WTC11 (cell line): ENCODE data around the gene KIF11. TPM values are rescaled to one million over a fixed set of nuclear protein-coding genes. Genes with fewer than 3 reads are reported as not detected.

Experiments
- ATAC-seq: fragments of 200-7000 bp; cut with Tn5 transposase; 2 replicates; pipeline ENCODE4 v1.10.0; 2021; ENCODE audit warnings: mild to moderate bottlenecking, moderate library complexity
- CTCF ChIA-PET: fragments of 300-600 bp; sonication (Branson Sonifier 250); formaldehyde crosslinking; loops from one replicate; lab custom pipeline; 2021; ENCODE audit warnings: antibody characterized with exemption; lab: Charles Lee
- POLR2A ChIA-PET: fragments of 350-600 bp; sonication (Branson Sonifier 250); formaldehyde crosslinking; loops from one replicate; lab custom pipeline; 2021; ENCODE audit warnings: antibody characterized with exemption; lab: Charles Lee
- DNase-seq: peaks from one replicate; pipeline ENCODE4 v3.0.0; 2021; ENCODE audit warnings: low spot score
- H3K27ac Mint-ChIP-seq: 2 replicates; pipeline ENCODE4 v1.8.0; 2021; ENCODE audit warnings: mixed read lengths
- H3K27me3 Mint-ChIP-seq: 2 replicates; pipeline ENCODE4 v1.8.0; 2021; ENCODE audit warnings: low read depth, mild to moderate bottlenecking, moderate library complexity, mixed read lengths
- H3K36me3 Mint-ChIP-seq: 2 replicates; pipeline ENCODE4 v1.8.0; 2021; ENCODE audit warnings: mixed read lengths
- H3K4me1 Mint-ChIP-seq: 2 replicates; pipeline ENCODE4 v1.8.0; 2022; ENCODE audit warnings: mixed read lengths
- H3K4me3 Mint-ChIP-seq: 2 replicates; pipeline ENCODE4 v1.8.0; 2021; ENCODE audit warnings: mild to moderate bottlenecking, moderate library complexity, mixed read lengths
- H3K9me3 Mint-ChIP-seq: 2 replicates; pipeline ENCODE4 v1.8.0; 2021; ENCODE audit warnings: mixed read lengths
- ATF1 ChIP-seq: sonication (generic); formaldehyde crosslinking; IDR thresholded peaks from 2 replicates; pipeline ENCODE4 v1.8.1; 2023; ENCODE audit warnings: mild to moderate bottlenecking, moderate library complexity, missing genetic modification reagents
- ATF3 ChIP-seq: sonication (generic); formaldehyde crosslinking; conservative IDR thresholded peaks from 2 replicates; pipeline ENCODE4 v1.8.1; 2022; ENCODE audit warnings: mild to moderate bottlenecking, missing genetic modification reagents
- E2F4 ChIP-seq: sonication (generic); formaldehyde crosslinking; IDR thresholded peaks from 2 replicates; pipeline ENCODE4 v1.8.1; 2022; ENCODE audit warnings: low read depth, mild to moderate bottlenecking, moderate library complexity, missing genetic modification reagents, borderline replicate concordance
- GRHL2 ChIP-seq: fragments of 250-450 bp; sonication (Bioruptor Pico); IDR thresholded peaks from 2 replicates; pipeline ENCODE4 v1.8.0; 2022; ENCODE audit warnings: mild to moderate bottlenecking, moderate library complexity; ENCODE audit not compliant: insufficient replicate concordance, severe bottlenecking
- KAT7 ChIP-seq: sonication (generic); formaldehyde crosslinking; IDR thresholded peaks from 2 replicates; pipeline ENCODE4 v1.8.1; 2023; ENCODE audit warnings: missing genetic modification reagents, mild to moderate bottlenecking, borderline replicate concordance
- MXD4 ChIP-seq: fragments of 250-450 bp; sonication (Bioruptor Pico); IDR thresholded peaks from 2 replicates; pipeline ENCODE4 v1.8.0; 2021; ENCODE audit warnings: mild to moderate bottlenecking, moderate library complexity, borderline replicate concordance
- NFE2L1 ChIP-seq: sonication (generic); formaldehyde crosslinking; IDR thresholded peaks from 2 replicates; pipeline ENCODE4 v1.8.1; 2023; ENCODE audit warnings: missing genetic modification reagents
- PRRX2 ChIP-seq: fragments of 250-450 bp; sonication (Bioruptor Pico); IDR thresholded peaks from 2 replicates; pipeline ENCODE4 v1.8.0; 2021; ENCODE audit warnings: mild to moderate bottlenecking
- RELA ChIP-seq: sonication (generic); formaldehyde crosslinking; IDR thresholded peaks from 2 replicates; pipeline ENCODE4 v1.8.1; 2022; ENCODE audit warnings: missing genetic modification reagents, mild to moderate bottlenecking, borderline replicate concordance
- RORB ChIP-seq: fragments of 250-450 bp; sonication (Bioruptor Pico); IDR thresholded peaks from 2 replicates; pipeline ENCODE4 v1.9.0; 2021; ENCODE audit warnings: mild to moderate bottlenecking
- ZNF219 ChIP-seq: sonication (generic); formaldehyde crosslinking; IDR thresholded peaks from 2 replicates; pipeline ENCODE4 v1.8.0; 2023; ENCODE audit warnings: missing genetic modification reagents, mild to moderate bottlenecking, borderline replicate concordance
- ZNF396 ChIP-seq: fragments of 250-450 bp; sonication (Bioruptor Pico); IDR thresholded peaks from 2 replicates; pipeline ENCODE4 v1.8.0; 2021; ENCODE audit warnings: mild to moderate bottlenecking, moderate library complexity, borderline replicate concordance
- total RNA-seq: library from RNA; stranded (reverse); gene quantifications from 3 replicates; pipeline ENCODE4 v1.2.3, GENCODE V29; 2021
- TF ChIP-seq, protein P1 (sequence below): sonication (generic); formaldehyde crosslinking; IDR thresholded peaks from 2 replicates; pipeline ENCODE4 v1.8.1; 2023; ENCODE audit warnings: mild to moderate bottlenecking, missing genetic modification reagents, moderate library complexity
- TF ChIP-seq, protein P2 (sequence below): sonication (generic); formaldehyde crosslinking; IDR thresholded peaks from 2 replicates; pipeline ENCODE4 v1.8.0; 2022; ENCODE audit warnings: mild to moderate bottlenecking, missing genetic modification reagents
- TF ChIP-seq, protein P3 (sequence below): fragments of 250-450 bp; sonication (Bioruptor Pico); conservative IDR thresholded peaks from 2 replicates; pipeline ENCODE4 v1.9.0; 2021; ENCODE audit warnings: mild to moderate bottlenecking
- TF ChIP-seq, protein P4 (sequence below): sonication (generic); formaldehyde crosslinking; IDR thresholded peaks from 2 replicates; pipeline ENCODE4 v1.8.1; 2023; ENCODE audit warnings: mild to moderate bottlenecking, missing genetic modification reagents, moderate library complexity
- TF ChIP-seq, protein P5 (sequence below): fragments of 250-450 bp; sonication (Bioruptor Pico); IDR thresholded peaks from 2 replicates; pipeline ENCODE4 v2.1.2; 2022; ENCODE audit warnings: mild to moderate bottlenecking, moderate library complexity

Gene KIF11
- total RNA-seq, 1 experiment from 2014 or later = 55.7 TPM

GRCh38 chr10:92544296-92544695 lies 48.6 kb upstream of the KIF11 start (continued):
- TF ChIP-seq, protein P1, sequence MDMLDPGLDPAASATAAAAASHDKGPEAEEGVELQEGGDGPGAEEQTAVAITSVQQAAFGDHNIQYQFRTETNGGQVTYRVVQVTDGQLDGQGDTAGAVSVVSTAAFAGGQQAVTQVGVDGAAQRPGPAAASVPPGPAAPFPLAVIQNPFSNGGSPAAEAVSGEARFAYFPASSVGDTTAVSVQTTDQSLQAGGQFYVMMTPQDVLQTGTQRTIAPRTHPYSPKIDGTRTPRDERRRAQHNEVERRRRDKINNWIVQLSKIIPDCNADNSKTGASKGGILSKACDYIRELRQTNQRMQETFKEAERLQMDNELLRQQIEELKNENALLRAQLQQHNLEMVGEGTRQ (CRISPR knock-in tag) = no peak
- no peak for TF ChIP-seq ATF1 (CRISPR knock-in tag)

DNA sequence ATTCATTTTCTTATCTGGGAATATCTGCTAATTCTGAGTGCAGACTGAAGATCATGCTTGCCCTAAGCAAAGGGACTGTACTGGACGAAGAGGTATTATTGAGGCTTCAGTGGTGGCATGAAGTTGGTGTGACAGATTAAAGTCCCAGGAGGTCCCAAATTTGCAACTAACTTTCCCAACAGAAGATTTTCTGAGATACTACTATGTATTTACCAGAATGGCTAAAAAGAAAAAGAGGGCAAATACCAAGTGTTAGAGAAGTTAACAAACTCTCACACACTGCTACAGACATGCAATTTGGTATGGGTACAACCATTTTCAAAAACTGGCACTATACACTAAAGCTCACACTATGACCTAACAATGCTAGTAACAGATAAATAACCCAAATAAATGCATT lies 47.4 kb upstream of the KIF11 start:
- Mint-ChIP-seq H3K9me3 (no peaks in the 10 kb centered on the region), H3K4me1 (peaks cover 35% of the 10 kb centered on the region)
- TF ChIP-seq NFE2L1 (CRISPR knock-in tag) (no peak), ATF3 (no peak), ZNF219 (CRISPR knock-in tag) (no peak), MXD4 (CRISPR knock-in tag) (no peak)
- TF ChIP-seq, protein P2, sequence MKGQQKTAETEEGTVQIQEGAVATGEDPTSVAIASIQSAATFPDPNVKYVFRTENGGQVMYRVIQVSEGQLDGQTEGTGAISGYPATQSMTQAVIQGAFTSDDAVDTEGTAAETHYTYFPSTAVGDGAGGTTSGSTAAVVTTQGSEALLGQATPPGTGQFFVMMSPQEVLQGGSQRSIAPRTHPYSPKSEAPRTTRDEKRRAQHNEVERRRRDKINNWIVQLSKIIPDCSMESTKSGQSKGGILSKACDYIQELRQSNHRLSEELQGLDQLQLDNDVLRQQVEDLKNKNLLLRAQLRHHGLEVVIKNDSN = no peak
- TF ChIP-seq, protein P3, sequence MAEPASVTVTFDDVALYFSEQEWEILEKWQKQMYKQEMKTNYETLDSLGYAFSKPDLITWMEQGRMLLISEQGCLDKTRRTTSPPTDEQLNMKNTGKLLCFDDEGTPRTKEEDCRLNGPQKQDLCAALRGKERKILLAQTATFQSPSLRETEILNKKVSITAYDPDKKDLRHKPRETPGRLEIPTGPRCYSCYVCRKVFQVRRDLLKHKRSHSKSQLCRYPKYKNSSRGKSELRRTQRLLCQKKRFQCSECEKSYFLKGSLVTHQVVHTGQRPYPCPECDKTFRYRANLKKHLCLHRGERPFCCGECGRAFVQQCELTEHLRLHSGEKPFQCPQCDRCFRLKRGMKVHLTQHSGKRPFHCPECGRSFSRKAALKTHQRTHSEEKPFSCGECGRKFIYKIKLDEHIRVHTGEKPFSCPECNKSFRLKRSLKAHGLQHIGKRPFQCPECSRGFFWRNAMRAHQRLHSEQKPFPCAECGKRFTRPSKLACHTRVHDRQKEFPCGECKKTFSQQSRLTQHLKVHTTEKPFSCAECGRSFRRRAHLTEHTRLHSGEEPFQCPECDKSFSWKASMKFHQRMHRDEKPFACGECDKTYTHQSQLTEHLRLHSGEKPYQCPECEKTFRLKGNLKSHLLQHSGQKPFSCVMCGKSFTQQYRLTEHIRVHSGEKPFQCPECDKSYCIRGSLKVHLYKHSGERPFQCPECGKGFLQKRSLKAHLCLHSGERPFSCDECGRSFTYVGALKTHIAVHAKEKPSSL (CRISPR knock-in tag) = no peak
- TF ChIP-seq, protein P4, sequence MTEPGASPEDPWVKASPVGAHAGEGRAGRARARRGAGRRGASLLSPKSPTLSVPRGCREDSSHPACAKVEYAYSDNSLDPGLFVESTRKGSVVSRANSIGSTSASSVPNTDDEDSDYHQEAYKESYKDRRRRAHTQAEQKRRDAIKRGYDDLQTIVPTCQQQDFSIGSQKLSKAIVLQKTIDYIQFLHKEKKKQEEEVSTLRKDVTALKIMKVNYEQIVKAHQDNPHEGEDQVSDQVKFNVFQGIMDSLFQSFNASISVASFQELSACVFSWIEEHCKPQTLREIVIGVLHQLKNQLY (CRISPR knock-in tag) = no peak
- TF ChIP-seq, all 79 proteins: peak for 0
- Mint-ChIP-seq H3K27me3 (no peaks in the 10 kb centered on the region), H3K36me3 (no peaks in the 10 kb centered on the region), H3K27ac (peak overlapping the region; percentile 1; the same call in 1 of the 2 replicates), H3K4me3 (no peak overlapping the region)
- no peak for ATAC-seq
- CTCF ChIA-PET = interaction anchor here (1.1 kb wide), 1 partner anchor 33 kb away, joined by 3 read pairs; no protein-coding TSS in a partner anchor
- POLR2A ChIA-PET = no interaction called here
- DNase-seq = no peak

GRCh38 chr10:92547676-92548075 lies 45.3 kb upstream of the KIF11 start:
- POLR2A ChIA-PET = no interaction called here
- 0 out of 2 replicates have a peak overlapping the region, but pooled peaks have one; percentile 44 for H3K27ac Mint-ChIP-seq
- CTCF ChIA-PET = no interaction called here

More at GRCh38 chr10:92547676-92548075, 45.3 kb upstream of the KIF11 start:
- H3K4me3 Mint-ChIP-seq = no peak overlapping the region
- no peaks in the 10 kb centered on the region for H3K9me3 Mint-ChIP-seq
- H3K4me1 Mint-ChIP-seq = peaks cover 22% of the 10 kb centered on the region
- no peak for ATAC-seq
- DNase-seq = no peak
- TF ChIP-seq NFE2L1 (CRISPR knock-in tag) = no peak
- no peak for TF ChIP-seq RELA (CRISPR knock-in tag)
- TF ChIP-seq KAT7 (CRISPR knock-in tag) = no peak
- no peak for TF ChIP-seq PRRX2 (CRISPR knock-in tag)
- TF ChIP-seq, protein P5, sequence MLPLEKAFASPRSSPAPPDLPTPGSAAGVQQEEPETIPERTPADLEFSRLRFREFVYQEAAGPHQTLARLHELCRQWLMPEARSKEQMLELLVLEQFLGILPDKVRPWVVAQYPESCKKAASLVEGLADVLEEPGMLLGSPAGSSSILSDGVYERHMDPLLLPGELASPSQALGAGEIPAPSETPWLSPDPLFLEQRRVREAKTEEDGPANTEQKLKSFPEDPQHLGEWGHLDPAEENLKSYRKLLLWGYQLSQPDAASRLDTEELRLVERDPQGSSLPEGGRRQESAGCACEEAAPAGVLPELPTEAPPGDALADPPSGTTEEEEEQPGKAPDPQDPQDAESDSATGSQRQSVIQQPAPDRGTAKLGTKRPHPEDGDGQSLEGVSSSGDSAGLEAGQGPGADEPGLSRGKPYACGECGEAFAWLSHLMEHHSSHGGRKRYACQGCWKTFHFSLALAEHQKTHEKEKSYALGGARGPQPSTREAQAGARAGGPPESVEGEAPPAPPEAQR (CRISPR knock-in tag) = no peak
- no peak for TF ChIP-seq E2F4 (CRISPR knock-in tag)
- no peak for TF ChIP-seq GRHL2 (CRISPR knock-in tag)
- no peak for TF ChIP-seq RORB (CRISPR knock-in tag)
- no peak for TF ChIP-seq ZNF219 (CRISPR knock-in tag)
- TF ChIP-seq ZNF396 (CRISPR knock-in tag) = no peak
- H3K36me3 Mint-ChIP-seq = no peaks in the 10 kb centered on the region
- no peaks in the 10 kb centered on the region for H3K27me3 Mint-ChIP-seq
